A549 treated with CpdA at 1 μM for 4 hours (cell line): ENCODE measurements around the gene RNASE1. TPM values are rescaled to one million over a fixed set of nuclear protein-coding genes. Genes with fewer than 3 reads are reported as not detected.

ENCODE experiments used
- total RNA-seq: library from RNA; stranded (reverse); fragments of 200-300 nt; extraction: Qiagen RNA extraction; gene quantifications from 5 replicates; pipeline ENCODE4 v1.2.3, GENCODE V29; 2022; ENCODE audit warnings: low read depth

The RNASE1 gene
- 0.16 to 0.35 TPM (median 0.24 TPM) in 3 of 5 replicates, not detected in the others for total RNA-seq

DNA sequence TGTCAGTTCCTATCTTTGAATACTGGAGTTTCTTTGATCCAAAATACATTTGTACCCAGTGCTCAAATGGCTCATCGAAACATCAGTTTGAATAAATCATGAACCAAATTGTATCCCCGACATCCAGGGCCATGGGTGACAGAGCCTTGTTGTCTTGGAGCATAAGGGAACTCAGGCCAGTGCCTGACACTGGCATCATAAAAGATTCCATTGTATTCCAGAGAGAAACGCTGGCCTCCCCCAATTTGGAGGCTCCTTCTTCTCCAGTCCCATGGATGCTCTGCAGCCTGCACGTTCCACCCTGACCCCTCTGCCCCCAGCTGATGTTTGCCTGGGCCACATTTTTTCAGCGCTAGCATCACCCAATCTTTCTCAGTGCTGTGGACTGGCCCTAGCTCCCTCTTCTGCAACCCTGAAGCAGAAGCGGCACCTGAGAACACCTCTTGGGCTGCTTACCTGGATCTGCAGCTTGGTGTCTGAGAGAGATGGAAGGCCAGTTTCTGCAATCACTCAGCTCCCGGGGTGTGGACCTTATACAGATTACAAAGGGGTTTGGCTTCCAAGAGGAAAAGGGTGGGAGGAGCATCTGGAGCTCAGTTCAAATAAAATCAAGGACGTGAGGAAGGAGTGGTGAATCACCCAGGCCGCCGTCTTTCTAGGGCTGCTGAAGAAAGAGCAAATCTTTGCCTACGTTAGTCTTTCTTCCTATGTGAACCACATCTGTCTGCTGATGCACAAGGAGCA lies at the start of gene RNASE1:
RNASE1 (minus strand) TSS at position 504 of the 744 bp plus-strand sequence. CDS start 776 bp downstream, outside the sequence.

Other genes with a start within 250 kb of the RNASE1 start
- gene RNASE9, start 241.8 kb downstream of the RNASE1 start, total RNA-seq: not detected in 5 replicates
- not detected in 5 replicates for gene RNASE11, start 214.8 kb downstream of the RNASE1 start, total RNA-seq
- gene RNASE12, start 211.5 kb downstream of the RNASE1 start, total RNA-seq: not detected in 5 replicates
- not detected in 5 replicates for gene OR6S1, start 161.2 kb downstream of the RNASE1 start, total RNA-seq
- 5.4 to 9.5 TPM (median 7.2 TPM) in 5 replicates for gene RNASE4, start 118.3 kb downstream of the RNASE1 start, total RNA-seq
- gene ANG, start 114.1 kb downstream of the RNASE1 start, total RNA-seq: 7.5 to 12.2 TPM (median 10.6 TPM) in 5 replicates
- gene EDDM3A, start 57.0 kb downstream of the RNASE1 start, total RNA-seq: not detected in 5 replicates
- gene EDDM3B, start 34.4 kb downstream of the RNASE1 start, total RNA-seq: not detected in 5 replicates
- not detected in 5 replicates for gene RNASE6, start 21.6 kb downstream of the RNASE1 start, total RNA-seq
- gene RNASE3, start 88.5 kb upstream of the RNASE1 start, total RNA-seq: not detected in 5 replicates
- not detected in 5 replicates for gene RNASE2, start 152.6 kb upstream of the RNASE1 start, total RNA-seq
- gene METTL17, start 187.1 kb upstream of the RNASE1 start, total RNA-seq: 69.5 to 77.9 TPM (median 73.5 TPM) in 5 replicates
- gene SLC39A2, start 196.4 kb upstream of the RNASE1 start, total RNA-seq: not detected in 5 replicates
- gene NDRG2, start 222.2 kb upstream of the RNASE1 start, total RNA-seq: 2.5 to 3.5 TPM (median 3.1 TPM) in 5 replicates
- not detected in 5 replicates for gene TPPP2, start 227.4 kb upstream of the RNASE1 start, total RNA-seq
- gene RNASE13, start 232.0 kb upstream of the RNASE1 start, total RNA-seq: not detected in 5 replicates
- gene RNASE7, start 239.5 kb upstream of the RNASE1 start, total RNA-seq: not detected in 5 replicates